Activated CD4-positive, alpha-beta T cell treated with anti-CD3 and anti-CD28 coated beads for 1 hour (primary cell): ENCODE data around the gene ZBTB4.

Experiments used
- DNase-seq: peaks from one replicate; pipeline ENCODE4 v3.0.0-alpha.2; 2020

ZBTB4 gene

GRCh38 chr17:7418472-7419152 lies 60.8 kb downstream of the ZBTB4 start:
- no peak for DNase-seq

GRCh38 chr17:7417056-7417655 lies 62.3 kb downstream of the ZBTB4 start:
- no peak for DNase-seq

- DNase-seq: no peak
These were observed 63.1 kb downstream of the ZBTB4 start for GRCh38 chr17:7416323-7416722.

- no peak for DNase-seq
These were observed 63.6 kb downstream of the ZBTB4 start for GRCh38 chr17:7415784-7416183.

GRCh38 chr17:7414837-7415236 lies 64.6 kb downstream of the ZBTB4 start:
- DNase-seq: no peak

GRCh38 chr17:7413346-7413985 lies 66.0 kb downstream of the ZBTB4 start:
- no peak for DNase-seq

- DNase-seq: no peak
These were observed 68.0 kb downstream of the ZBTB4 start for GRCh38 chr17:7411427-7411750.

- no peak for DNase-seq
These were observed 68.6 kb downstream of the ZBTB4 start for GRCh38 chr17:7410634-7411426.

GRCh38 chr17:7409716-7410115 lies 69.7 kb downstream of the ZBTB4 start:
- no peak for DNase-seq
